GM11168 (cell line): ENCODE results near the gene MRPL3.
"Not testable (repeated sequence)": the region's sequence is repeated elsewhere in the genome, so short reads cannot be mapped to it uniquely, and the experiment has no call there.

ENCODE experiments used
- in situ Hi-C: fragments of 300-500 bp; cut with MboI; formaldehyde crosslinking; loops from one replicate; pipeline ENCODE4 v1.12.0; 2022; ENCODE audit warnings: low sequenced_read_pairs; ENCODE audit not compliant: unreplicated experiment

Gene MRPL3

GRCh38 chr3:131505421-131505820 is 2.6 kb upstream of the MRPL3 start:
- in situ Hi-C loops = no loop called here

DNA sequence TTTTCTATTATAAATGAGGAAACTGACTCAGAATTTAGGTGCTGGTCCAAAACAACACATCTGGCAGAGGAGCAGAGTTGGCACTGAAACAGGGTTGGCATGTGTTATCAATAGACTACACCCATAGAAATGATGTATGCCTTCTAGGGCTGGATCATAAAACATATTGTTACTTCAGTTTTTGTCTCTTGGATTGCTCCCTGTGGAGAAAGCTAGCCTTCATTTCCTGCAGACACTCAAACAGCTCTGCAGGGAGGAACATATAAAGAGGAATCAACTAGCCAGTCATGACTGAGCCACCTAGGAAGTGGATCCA is 507 bp upstream of the MRPL3 start:
- in situ Hi-C loops = no loop called here

DNA sequence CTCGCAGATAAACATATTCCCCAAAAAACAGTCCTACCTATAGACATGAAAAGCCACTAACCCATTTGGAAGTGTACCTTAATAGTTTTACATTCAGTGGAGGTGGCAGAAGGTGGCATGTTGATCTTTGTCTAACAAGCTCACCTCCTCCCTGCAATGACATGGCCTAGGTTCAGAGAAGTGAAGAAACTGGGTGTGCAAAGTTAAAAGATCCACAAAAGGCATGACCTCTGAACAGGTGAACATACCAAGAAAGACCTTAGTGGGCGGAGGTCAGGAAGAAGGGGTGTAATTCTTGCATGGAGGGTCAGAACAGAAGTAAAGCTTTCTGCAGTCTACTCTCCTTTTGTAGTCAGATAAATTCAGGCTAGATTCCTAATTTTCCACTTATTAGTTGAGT is 822 bp downstream of the MRPL3 start:
- in situ Hi-C loops = no loop called here

DNA sequence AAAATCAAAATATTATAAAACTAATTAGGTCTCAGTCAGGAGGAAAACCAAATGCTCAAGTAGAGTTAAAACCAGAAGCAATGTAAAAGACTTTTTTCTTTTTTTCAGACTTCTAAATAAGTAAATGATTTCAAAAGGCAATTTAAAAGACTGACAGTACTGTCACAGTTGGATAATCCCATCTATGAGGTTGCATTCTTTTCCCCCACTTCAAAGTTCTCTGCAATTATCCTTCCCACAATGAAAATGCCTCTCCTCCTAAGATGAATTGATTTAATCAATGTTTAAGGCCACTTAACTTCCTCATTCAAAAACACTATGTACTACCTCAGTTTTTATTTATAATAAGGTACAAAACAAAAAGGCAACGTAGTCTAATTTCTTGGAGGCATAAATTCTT is 8.1 kb downstream of the MRPL3 start:
- in situ Hi-C loops = no loop called here

DNA sequence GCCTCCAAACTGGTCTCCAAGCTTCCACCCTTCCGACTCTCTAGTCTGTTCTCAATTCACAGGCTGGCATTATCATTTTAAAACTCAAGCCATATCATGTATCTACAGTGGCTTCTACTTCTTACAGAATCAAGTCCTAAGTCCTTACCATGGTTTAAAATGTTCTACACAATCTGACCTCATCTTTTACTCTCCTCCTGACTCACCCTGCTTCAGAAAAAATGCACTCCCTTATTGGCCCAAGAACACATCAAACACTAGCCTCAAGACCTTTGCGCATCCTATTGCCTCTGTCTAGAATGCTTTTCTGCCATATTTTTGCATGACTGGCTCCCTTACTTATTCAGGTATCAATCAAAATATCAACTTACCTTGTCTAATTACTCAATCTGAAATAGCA is 11.0 kb downstream of the MRPL3 start:
- in situ Hi-C loops = no loop called here

DNA sequence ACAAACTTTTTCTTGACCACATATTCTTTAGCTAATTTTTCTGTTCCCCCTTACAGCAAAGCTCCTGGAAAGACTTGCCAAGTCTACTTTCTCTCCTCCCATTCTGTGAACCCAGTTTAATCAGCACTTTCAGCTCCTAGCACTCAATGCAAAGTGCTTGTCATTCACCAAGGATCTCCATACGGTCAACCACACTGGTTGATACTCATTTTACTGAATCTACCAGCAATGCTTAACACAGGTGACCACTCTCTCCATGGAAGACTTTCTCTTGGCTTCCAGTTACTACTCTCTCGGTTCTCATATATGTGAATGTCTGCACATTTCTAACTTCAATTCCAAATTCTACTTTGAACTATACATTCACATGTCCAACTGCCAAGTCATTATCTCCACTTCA is 11.7 kb downstream of the MRPL3 start:
- in situ Hi-C loops = no loop called here

GRCh38 chr3:131486545-131486944 is 16.2 kb downstream of the MRPL3 start:
- in situ Hi-C loops = not testable (repeated sequence)

GRCh38 chr3:131485119-131485518 is 17.7 kb downstream of the MRPL3 start:
- in situ Hi-C loops = no loop called here

GRCh38 chr3:131484496-131485111 is 18.2 kb downstream of the MRPL3 start:
- in situ Hi-C loops = no loop called here

DNA sequence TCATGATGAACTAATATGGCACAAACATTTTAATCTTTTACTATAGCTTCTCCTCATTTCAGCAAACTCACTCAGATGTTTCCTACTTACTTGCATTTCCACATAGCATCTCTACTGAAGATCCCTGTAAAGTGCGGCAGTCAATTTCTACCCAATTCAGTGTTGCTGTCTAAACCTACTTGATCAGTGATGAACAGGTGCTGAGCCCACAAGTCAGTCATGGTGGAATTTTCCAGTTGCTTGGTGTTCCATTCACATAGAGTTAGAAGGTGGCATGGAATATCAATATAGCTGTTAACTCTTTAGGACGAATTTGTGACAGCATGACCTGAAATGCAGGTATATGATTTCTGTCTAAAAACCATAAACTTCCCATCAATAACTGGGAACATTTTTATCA is 22.7 kb downstream of the MRPL3 start:
- in situ Hi-C loops = no loop called here

GRCh38 chr3:131477813-131478212 is 25.0 kb downstream of the MRPL3 start:
- in situ Hi-C loops = no loop called here

GRCh38 chr3:131474115-131474514 is 28.7 kb downstream of the MRPL3 start:
- in situ Hi-C loops = no loop called here

- in situ Hi-C loops = no loop called here
Observed at GRCh38 chr3:131470377-131470776, 32.4 kb downstream of the MRPL3 start.

DNA sequence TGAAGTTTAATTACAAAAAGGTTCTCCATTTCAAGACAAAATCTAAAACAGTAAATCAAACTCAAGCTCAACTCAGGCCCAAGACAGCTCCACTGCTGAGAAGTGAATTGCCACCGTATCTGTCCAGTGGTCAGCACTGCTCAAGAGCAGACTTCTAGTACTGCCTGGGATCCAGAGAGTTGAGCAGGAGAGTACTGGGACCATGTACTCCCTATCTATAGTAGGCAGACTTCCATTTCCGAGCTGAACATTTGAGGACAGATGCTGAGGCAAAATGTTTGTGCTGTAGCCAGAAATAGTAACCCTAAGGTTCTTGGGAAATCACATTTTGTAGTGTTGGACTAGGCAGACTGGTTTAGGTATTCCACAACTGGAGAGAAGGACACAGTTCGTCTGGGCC is 44.1 kb downstream of the MRPL3 start:
- in situ Hi-C loops = no loop called here

GRCh38 chr3:131457220-131457619 is 45.6 kb downstream of the MRPL3 start:
- in situ Hi-C loops = no loop called here

- in situ Hi-C loops = no loop called here
Observed at GRCh38 chr3:131454501-131454900, 48.3 kb downstream of the MRPL3 start.

- in situ Hi-C loops = no loop called here
Observed at GRCh38 chr3:131453533-131453932, 49.2 kb downstream of the MRPL3 start.

- in situ Hi-C loops = no loop called here
Observed at GRCh38 chr3:131447349-131447748, 55.4 kb downstream of the MRPL3 start.

DNA sequence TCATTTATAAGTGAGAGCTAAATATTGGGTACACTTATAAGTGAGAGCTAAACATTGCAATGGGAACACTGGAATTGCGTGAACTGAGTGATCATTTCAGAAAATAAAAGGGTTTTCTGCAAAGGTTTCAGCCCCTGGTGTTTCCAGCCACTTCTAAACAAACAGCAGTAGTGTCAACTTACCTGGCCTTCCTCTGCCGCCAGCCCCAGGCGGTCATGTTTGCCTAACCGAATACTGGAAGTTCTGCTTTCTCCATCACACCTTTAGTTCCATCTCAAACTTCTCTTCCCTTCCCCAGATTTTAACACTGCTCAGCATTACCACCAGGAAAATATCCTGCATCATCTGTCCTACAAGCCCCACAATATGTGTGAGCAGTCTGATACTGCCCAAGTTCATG is 58.6 kb downstream of the MRPL3 start:
- in situ Hi-C loops = no loop called here

- in situ Hi-C loops = no loop called here
Observed at GRCh38 chr3:131439084-131439483, 63.7 kb downstream of the MRPL3 start.

DNA sequence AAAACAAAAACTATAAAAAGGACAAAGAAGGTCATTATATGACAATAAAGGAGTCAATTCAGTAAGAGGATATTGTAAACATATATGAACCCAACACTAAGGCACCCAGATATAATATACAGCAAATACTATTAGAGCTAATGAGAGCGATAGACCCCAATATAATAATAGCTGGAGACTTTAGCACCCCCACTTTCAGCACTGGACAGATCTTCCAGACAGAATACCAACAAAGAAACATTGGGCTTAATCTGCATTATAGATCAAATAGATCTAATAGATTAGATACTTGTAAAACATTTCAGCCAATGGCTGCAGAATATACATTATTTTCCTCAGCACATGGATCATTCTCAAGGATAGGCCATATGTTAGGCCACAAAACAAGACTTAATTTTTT is 67.8 kb downstream of the MRPL3 start:
- in situ Hi-C loops = no loop called here

DNA sequence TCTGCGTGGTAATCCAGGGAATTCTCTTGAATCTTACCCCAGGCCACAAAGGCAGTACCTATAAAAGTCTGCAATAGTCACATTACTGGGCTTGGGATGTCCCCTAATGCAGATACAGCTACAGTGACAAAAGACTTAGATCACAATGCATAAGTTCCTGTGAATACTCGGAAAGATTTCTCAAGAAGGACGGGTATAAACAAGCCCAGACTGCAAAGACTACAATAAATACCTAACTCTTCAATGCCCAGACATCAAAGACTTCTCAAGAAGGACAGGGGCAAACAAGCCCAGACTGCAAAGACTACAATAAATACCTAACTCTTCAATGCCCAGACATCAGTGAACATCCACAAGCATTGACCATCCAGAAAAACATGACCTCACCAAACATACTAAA is 70.3 kb downstream of the MRPL3 start:
- in situ Hi-C loops = no loop called here

GRCh38 chr3:131431754-131432153 is 71.0 kb downstream of the MRPL3 start:
- in situ Hi-C loops = no loop called here
